Osteocyte (in vitro differentiated cells): ENCODE results near the gene ANKK1. TPM values are rescaled to one million over a fixed set of nuclear protein-coding genes. Genes with fewer than 3 reads are reported as not detected.

Source experiments
- DNase-seq: peaks from one replicate; pipeline ENCODE4 v3.0.0; 2021; ENCODE audit warnings: mixed read lengths; ENCODE audit not compliant: unreplicated experiment; ENCODE audit errors: extremely low spot score
- H3K27ac Mint-ChIP-seq: one replicate; pipeline ENCODE4 v1.8.0; 2021; ENCODE audit warnings: mild to moderate bottlenecking, mixed read lengths; ENCODE audit not compliant: unreplicated experiment
- H3K27me3 Mint-ChIP-seq: one replicate; pipeline ENCODE4 v1.8.0; 2021; ENCODE audit warnings: mixed read lengths; ENCODE audit not compliant: unreplicated experiment
- H3K36me3 Mint-ChIP-seq: one replicate; pipeline ENCODE4 v1.8.0; 2021; ENCODE audit warnings: mixed read lengths; ENCODE audit not compliant: unreplicated experiment
- H3K4me1 Mint-ChIP-seq: one replicate; pipeline ENCODE4 v1.8.0; 2021; ENCODE audit warnings: mixed read lengths; ENCODE audit not compliant: unreplicated experiment
- H3K4me3 Mint-ChIP-seq: one replicate; pipeline ENCODE4 v1.8.0; 2021; ENCODE audit warnings: mild to moderate bottlenecking, moderate library complexity, mixed read lengths; ENCODE audit not compliant: unreplicated experiment
- H3K9me3 Mint-ChIP-seq: one replicate; pipeline ENCODE4 v1.8.0; 2021; ENCODE audit warnings: mixed read lengths; ENCODE audit not compliant: unreplicated experiment
- CTCF ChIP-seq: fragments of 200-600 bp; sonication (generic); IDR thresholded peaks from 2 replicates; pipeline ENCODE4 v1.5.0; 2021; ENCODE audit warnings: antibody characterized with exemption, mild to moderate bottlenecking, moderate library complexity
- total RNA-seq: library from RNA; stranded (reverse); gene quantifications from 2 replicates; pipeline ENCODE4 v1.2.1, GENCODE V29; 2021

The ANKK1 gene
- total RNA-seq, 1 donor from 2014 or later, result not detected

GRCh38 chr11:113386866-113387265, 713 bp upstream of the ANKK1 start:
- no peaks in the 10 kb centered on the region for H3K4me1 Mint-ChIP-seq
- TF ChIP-seq CTCF, result no peak
- DNase-seq, result no peak
- no peaks in the 10 kb centered on the region for H3K9me3 Mint-ChIP-seq
- H3K27me3 Mint-ChIP-seq, result peaks cover 15% of the 10 kb centered on the region
- H3K36me3 Mint-ChIP-seq, result no peaks in the 10 kb centered on the region
- no peak overlapping the region for H3K4me3 Mint-ChIP-seq
- H3K27ac Mint-ChIP-seq, result no peak overlapping the region

GRCh38 chr11:113389272-113389671, 1.7 kb downstream of the ANKK1 start:
- DNase-seq, result no peak
- no peak for TF ChIP-seq CTCF
- no peaks in the 10 kb centered on the region for H3K4me1 Mint-ChIP-seq

GRCh38 chr11:113392236-113392921, 4.8 kb downstream of the ANKK1 start:
- no peaks in the 10 kb centered on the region for H3K36me3 Mint-ChIP-seq
- DNase-seq, result no peak
- no peaks in the 10 kb centered on the region for H3K9me3 Mint-ChIP-seq
- H3K27me3 Mint-ChIP-seq, result peaks cover 5% of the 10 kb centered on the region
- no peak for TF ChIP-seq CTCF
- H3K27ac Mint-ChIP-seq, result no peak overlapping the region
- H3K4me1 Mint-ChIP-seq, result no peaks in the 10 kb centered on the region
- no peak overlapping the region for H3K4me3 Mint-ChIP-seq

More at GRCh38 chr11:113389272-113389671, 1.7 kb downstream of the ANKK1 start:
- Mint-ChIP-seq H3K27ac (no peak overlapping the region), H3K9me3 (no peaks in the 10 kb centered on the region), H3K36me3 (no peaks in the 10 kb centered on the region), H3K4me3 (no peak overlapping the region), H3K27me3 (peaks cover 15% of the 10 kb centered on the region)

GRCh38 chr11:113393501-113393985, 6.0 kb downstream of the ANKK1 start:
- Mint-ChIP-seq H3K27me3 (peaks cover 5% of the 10 kb centered on the region), H3K27ac (no peak overlapping the region), H3K4me1 (no peaks in the 10 kb centered on the region), H3K9me3 (no peaks in the 10 kb centered on the region), H3K4me3 (no peak overlapping the region), H3K36me3 (no peaks in the 10 kb centered on the region)
- TF ChIP-seq CTCF, result no peak
- no peak for DNase-seq

GRCh38 chr11:113394919-113395318, 7.3 kb downstream of the ANKK1 start:
- Mint-ChIP-seq H3K9me3 (no peaks in the 10 kb centered on the region), H3K4me3 (no peak overlapping the region), H3K4me1 (no peaks in the 10 kb centered on the region), H3K27me3 (peaks cover 5% of the 10 kb centered on the region), H3K36me3 (no peaks in the 10 kb centered on the region), H3K27ac (no peak overlapping the region)
- no peak for TF ChIP-seq CTCF
- DNase-seq, result no peak
